GM18870 (cell line): ENCODE measurements around the gene TRIM24.
"Not testable (repeated sequence)": the region's sequence is repeated elsewhere in the genome, so short reads cannot be mapped to it uniquely, and the experiment has no call there.

Experiments used
- ATAC-seq: cut with Tn5 transposase; IDR thresholded peaks from one replicate; pipeline ENCODE4 v1.9.1; 2021; ENCODE audit warnings: moderate library complexity; ENCODE audit not compliant: unreplicated experiment

The TRIM24 gene

DNA sequence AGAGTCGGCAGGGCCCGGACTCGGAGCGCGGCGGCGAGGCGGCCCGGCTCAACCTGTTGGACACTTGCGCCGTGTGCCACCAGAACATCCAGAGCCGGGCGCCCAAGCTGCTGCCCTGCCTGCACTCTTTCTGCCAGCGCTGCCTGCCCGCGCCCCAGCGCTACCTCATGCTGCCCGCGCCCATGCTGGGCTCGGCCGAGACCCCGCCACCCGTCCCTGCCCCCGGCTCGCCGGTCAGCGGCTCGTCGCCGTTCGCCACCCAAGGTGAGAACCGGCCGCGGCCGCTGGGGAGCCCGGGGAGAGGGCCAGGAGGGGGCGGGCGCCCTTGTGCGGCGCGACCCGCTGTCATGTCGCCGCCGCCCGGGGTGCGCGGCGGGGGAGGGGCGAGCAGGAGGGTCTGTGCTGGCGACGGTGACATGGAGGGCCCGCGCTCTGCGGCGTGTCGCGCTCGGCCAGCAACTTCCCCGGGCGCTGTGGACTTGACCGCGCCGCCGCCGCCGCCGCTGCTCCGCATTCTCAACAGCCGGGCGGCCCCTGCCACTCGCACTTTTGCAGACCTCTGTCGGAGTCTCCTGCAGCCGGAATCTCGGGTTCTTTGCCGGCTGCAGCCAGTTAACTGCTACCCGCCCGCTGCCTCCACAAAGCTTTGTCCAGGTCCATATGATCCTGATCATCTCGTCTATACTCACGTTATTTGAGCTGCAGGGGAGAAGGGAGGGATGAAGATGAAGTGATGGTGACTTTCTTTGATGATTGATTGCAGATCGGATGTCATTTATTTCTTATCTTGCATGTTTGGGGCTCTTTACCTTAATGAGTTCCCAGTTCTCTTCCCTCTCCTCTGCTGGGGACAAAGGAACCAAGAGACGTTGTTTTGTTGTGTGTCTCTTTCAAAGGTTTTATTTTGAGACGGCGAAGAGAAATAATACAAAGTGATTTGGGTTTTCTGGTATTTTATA lies 869 bp downstream of the TRIM24 start:
- ATAC-seq: peak; percentile 6

DNA sequence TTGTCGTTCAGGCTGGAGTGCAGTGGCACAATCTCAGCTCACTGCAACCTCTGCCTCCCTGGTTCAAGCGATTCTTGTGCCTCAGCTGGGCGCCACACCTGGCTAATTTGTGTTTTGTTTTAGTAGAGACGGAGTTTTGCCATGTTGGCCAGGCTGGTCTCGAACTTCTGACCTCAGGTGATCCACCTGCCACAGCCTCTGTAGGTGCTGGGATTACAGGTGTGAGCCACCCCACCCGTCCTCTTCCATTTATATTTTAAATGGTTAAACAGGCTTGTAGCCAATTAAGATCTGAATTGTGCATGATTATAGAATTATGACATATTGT lies 3.2 kb downstream of the TRIM24 start:
- ATAC-seq: not testable (repeated sequence)

DNA sequence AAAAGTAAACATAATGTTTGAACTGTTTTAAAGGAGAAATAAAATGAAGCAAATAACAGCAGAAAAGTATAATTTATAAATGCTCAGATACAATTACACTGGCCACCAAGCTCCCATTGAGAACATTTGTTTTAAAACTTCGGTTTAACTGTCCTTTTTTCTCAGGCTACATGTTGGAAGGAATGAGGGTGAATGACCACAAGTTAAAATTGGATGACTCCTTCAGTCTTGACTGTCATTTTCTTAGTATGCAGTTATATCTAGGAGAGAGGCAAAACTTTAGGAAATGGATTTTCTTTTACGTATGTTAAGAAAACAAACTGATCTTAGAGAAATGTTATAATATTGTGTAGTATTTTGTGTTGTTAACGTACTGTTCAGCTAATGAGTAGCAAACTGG lies 5.0 kb downstream of the TRIM24 start:
- ATAC-seq: no peak

DNA sequence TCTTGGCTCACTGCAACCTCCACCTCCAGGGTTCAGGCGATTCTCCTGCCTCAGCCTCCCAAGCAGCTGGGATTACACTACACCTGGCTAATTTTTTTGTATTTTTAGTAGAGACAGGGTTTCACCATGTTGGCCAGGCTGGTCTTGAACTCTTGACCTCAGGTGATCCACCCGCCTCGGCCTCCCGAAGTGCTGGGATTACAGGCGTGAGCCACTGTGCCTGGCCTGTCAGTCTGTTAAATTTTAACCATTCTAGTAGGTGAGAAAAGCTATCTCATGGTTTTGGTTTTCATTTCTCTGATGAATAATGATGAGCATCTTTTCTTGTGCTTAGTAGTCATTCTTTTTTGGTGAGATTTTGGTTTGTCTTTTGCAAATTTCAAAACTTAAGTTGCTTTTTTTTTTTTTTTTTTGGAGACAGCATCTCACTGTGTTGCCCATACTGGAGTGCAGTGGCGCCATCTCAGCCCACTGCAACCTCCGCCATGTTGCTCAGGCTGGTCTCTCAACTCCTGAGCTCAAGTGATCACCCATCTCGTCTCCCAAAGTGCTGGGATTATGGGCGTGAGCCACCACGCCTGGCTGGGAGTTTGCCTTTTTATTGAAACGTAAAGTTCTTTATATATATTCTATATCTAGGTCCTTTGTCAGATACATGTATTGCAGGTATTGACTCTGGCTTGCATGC lies 6.2 kb downstream of the TRIM24 start:
- ATAC-seq: peak; percentile 87

DNA sequence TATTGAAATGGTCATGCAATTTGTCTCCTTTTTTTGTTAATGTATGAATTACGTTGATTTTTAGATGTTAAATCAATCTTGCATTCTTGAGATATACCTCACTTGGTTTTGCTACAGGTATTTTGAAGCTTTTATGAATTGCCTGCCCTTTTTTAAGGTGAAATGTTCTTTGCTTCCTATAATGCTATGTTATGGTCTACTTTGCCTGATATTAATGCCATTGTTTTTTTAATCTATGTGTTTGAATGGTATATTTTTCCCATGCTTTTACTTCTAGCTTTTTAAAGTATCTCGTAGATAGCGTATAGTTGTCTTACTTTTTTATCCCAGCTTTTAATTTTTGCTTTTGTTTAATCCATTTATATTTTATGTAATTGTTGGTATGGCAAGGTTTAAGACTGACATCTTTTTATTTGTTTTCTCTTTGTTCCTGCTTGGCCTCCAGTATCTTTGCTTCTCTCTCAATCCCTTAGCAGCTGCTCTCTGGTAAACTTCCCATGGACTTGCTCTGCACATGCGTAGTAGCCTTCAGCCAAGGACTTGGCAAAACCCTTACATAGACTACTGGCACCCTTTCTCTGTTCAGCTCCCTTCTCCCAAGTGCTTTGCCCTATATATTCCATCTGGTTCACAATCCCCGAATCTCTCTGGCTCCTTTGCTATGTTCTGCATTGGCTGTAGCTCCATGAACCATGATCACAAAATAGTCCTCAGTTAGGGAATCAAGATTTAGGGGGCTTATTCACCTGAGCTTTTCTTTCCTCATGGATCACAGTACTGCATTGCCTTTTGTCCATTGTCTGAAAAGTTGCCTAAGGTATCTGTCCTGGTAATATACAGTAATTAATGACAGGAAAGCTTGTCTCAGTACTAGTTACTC lies 8.4 kb downstream of the TRIM24 start:
- no peak for ATAC-seq

DNA sequence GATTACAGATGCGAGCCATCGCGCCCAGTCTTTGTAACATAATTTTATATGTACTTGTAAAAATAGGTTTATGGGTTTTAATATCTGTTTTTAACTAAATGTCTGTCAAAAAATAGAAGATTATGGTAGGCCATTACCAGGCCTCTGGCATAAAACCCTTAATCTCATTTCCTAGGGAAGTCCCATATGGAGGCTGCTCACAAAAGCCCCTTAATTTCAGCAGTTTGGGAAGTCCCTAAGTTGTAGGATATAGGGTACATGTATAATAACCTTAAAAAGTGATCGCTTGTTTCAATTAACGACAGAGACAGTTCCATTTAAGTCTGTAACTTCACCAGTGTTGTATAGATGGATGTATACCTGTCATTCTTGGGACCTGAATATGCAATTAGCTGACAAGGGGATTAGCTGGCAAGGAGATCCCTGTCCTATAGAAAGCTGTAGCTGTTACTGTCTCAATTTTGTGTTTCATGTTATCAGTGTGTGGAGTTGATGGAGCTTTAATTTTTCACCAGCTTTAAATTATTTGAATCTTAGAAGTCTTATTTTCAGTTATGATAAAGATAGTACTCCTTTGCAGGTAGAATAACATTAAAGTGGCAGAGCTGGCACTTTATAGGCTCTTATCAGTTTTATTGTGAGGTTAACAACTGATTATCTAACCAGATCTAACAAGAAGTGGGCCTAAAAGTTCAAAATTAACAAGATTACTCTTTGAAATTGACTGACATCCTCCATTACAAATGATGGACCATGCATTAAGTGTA lies 10.5 kb downstream of the TRIM24 start:
- ATAC-seq: no peak

DNA sequence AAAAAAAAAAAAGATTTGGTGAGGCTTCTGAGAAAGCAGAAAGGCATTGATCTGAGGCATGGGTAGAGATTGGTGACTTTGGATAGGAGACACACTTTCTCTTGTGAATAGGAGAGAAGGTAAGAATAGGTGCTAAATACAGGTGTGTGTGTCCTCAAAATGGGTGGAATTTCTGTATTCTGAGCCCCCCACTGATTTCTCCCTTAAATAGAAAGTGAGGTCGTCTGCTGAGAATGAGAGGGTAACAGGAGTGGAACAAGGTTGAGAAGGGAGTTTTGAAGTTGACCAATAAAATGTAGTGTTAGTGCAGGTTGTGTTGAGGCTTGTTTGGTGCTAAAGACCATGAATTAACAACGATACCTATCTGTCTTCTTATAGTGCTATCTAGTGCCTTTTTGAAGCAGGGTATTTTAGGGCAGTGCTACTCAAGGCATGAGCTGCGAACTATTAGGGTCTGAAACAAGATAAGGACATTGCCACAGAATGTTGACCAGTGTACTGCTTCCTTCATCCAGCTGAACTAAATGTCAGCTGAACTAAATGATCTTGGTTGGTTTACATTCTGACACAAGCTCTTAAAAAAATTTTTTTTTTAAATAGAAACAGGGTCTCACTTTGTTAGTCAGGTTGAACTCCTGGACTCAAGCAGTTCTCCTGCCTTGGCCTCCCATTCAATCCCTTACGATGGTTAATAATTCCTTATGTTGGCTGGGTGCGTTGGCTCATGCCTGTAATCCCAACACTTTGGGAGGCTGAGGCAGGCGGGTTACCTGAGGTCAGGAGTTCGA lies 12.4 kb downstream of the TRIM24 start:
- ATAC-seq: no peak

DNA sequence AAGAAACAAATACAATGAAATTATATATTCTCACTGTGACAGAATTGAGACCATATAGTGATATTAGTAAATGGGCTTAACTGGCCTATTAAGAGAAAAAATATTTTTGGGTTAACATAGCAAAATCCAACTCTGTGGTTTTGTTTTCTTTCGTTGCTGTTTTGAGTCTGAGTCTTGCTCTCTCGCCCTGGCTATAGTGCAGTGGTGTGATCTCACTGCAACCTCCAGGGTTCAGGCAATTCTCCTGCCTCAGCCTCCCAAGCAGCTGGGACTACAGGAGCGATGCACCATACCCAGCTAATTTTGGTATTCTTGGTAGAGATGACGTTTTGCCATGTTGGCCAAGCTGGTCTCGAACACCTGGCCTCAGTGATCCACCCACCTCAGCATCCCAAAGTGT lies 15.3 kb downstream of the TRIM24 start:
- ATAC-seq: no peak

DNA sequence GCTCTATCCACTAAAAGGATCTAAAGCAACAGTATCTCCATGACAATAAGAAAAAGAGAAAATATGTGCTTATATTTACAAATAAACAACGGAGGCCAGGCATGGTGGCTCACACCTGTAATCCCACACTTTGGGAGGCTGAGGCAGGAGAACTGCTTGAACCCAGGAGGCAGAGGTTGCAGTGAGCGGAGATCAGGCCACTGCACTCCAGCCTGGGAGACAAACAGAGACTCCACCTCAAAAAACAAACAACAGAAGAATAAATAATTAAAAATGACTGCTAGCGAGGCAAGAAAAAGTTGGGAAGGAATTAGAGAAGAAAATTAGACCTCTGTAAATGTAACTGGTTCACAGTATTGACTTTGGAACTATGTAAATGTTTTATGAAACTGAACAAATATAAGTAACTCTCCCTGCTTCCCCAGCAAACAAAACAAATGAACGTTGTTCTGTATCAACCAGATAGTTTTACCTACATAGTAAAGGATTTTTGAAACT lies 17.1 kb downstream of the TRIM24 start:
- ATAC-seq: no peak

DNA sequence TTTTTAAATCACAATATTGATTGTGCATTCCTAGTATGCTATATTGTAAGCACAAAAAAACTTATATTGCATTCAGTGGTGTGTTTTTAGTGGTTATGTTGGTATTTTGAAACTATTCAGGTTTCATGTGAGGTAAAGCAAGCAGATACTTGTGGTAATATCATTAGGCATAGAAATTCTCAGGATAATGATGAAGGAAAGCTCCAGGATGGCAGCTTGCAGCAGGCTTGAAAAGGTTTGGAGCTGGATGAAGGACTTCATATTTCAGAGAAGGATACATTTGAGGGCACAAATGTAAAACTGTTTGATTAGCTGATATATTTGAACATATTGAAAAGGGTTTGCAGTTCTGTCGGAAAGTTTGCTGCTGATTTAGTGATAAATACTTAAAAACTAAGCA lies 17.5 kb downstream of the TRIM24 start:
- no peak for ATAC-seq

DNA sequence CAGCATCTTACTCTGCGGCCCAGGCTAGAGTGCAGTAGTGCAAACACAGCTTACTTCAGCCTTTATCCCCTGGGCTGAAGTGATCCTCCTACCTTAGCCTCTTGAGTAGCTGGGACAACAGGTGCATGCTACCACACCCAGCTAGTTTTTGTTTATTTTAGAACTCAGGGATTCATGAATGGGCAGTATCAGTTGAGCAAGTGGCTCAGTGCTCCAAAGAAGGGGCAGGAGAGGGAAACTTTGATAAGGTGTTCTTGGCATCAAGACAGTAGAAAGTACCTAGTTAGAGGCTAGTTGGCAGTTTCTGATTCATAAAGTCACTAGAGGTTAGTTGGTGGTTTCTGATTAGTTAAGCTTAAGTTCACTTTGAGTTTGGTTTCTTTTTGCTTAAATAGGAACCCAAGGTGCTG lies 18.4 kb downstream of the TRIM24 start:
- ATAC-seq: peak; percentile 81

DNA sequence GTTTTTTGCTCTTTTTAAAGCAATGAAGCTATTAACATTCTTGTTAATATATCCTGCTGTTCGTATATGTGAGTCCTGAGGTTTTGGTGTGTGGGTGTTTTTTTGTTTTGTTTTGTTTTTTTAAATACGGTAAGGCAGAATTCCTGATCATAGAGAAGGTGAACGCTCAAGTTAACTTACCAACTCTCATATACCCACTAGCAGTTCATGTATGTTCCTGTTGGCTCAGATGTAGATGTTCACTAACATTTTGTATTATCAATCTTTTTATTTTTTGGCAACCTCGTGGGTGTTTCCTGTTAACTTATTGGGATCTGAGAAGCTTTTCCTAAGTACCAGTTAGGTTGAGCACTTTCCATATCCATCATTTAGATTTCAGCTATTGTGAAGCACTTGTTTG lies 20.5 kb downstream of the TRIM24 start:
- ATAC-seq: no peak

DNA sequence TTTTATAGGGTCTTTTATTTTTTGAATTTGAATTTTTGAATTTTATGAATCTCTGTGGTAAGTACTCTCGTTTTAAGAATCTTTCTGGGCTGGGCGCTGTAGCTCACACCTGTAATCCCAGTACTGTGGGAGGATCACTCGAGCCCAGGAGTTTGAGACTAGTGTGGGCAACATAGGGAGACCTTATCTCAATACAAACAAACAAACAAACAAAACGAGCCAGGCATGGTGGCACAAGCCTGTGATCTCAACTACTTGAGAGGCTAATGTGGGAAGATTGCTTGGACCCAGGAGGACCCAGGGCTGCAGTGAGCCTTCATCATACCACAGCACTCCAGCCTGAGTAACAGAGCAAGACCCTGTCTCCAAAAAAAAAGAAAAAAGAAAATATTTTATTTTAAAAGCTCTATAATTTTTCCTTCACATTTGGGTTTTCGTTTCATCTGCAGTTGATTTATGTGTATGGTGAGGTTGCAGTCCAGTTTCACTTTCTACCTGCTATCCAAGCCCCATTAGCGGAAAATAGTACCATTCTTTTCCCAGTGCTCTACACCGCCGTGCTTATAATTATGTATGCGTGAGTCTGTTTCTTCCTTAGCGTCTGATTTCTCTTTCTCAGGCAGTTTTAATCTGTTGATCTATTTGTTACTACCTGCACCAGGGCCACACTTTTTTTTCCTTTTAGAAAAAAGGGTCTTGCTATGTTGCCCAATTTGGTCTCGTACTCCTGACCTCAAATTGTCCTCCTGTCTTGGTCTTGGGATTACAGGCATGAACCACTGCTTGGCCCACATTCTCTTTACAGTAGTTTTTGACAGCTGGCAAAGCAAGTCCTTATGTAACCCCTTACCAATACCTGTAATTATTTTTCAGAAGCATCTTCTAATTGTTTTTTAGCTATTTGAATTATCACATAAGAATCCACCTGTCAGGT lies 21.7 kb downstream of the TRIM24 start:
- no peak for ATAC-seq

DNA sequence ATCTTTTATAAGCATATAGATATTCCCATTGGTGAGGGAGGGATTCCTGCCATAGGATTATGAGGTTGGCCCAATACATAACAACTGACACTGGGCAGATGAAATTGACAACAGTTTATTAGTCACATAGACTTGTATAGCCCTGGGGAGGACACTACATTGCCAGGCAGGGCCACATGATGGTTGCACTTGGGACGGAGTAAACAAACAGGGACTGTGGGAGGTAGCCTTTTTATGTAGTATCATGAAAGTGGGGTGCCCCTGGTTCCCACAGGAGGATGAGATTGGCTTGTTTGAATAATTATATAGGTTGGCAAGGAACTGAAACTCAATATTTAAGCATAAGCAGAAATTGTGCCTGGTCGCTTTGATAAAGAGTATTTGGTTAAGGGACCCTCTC lies 23.5 kb downstream of the TRIM24 start:
- no peak for ATAC-seq

DNA sequence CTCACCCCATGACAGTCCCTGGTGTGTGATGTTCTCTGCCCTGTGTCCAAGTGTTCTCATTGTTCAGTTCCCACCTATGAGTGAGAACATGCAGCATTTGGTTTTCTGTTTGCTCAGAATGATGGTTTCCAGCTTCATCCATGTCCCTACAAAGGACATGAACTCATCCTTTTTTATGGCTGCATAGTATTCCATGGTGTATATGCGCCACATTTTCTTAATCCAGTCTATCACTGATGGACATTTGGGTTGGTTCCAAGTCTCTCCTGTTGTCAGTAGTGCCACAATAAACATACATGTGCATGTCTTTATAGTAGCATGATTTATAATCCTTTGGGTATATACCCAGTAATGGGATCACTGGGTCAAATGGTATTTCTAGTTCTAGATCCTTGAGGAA lies 25.4 kb downstream of the TRIM24 start:
- not testable (repeated sequence) for ATAC-seq

DNA sequence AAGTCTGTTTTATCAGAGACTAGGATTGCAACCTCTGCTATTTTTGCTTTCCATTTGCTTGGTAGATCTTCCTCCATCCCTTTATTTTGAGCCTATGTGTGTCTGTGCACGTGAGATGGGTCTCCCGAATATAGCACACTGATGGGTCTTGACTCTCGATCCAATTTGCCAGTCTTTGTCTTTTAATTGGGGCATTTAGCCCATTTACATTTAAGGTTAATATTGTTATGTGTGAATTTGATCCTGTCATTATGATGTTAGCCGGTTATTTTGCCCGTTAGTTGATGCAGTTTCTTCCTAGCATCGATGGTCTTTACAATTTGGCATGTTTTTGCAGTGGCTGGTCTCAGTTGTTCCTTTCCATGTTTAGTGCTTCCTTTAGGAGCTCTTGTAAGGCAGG lies 29.1 kb downstream of the TRIM24 start:
- ATAC-seq: not testable (repeated sequence)

DNA sequence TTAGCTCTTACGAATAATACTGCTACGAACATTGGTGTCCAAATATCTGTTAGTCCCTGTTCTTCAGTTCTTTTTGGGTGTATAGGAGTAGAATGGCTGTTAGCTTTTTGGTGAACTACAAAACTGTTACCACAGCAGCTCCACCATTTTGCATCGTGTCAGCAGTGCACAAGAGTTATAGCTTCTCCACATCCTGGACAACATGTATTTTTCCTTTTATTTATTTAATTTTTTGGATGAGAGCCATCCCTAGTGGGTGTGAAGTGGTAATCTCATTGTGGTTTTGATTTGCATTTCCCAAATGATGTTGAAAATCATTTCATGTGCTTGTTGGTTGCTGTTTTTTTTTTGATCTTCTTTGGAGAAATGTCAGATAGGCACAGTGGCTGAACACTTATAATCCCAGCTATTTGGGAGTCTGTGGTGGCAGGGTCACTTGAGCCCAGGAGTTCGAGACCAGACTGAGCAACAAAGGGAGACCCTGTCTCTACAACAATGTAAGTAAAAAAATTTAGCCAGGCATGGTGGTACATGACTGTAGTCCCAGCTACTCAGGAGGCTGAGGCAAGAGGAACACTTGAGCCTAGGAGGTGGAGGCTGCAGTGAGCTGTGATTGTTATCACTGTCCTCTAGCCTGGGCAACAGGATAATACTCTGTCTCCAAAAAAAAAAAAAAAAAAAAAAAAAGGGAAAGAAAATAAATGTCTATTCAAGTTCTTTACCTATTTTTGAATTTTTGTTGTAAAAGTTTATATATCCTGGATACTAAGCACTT lies 31.7 kb downstream of the TRIM24 start:
- ATAC-seq: no peak

DNA sequence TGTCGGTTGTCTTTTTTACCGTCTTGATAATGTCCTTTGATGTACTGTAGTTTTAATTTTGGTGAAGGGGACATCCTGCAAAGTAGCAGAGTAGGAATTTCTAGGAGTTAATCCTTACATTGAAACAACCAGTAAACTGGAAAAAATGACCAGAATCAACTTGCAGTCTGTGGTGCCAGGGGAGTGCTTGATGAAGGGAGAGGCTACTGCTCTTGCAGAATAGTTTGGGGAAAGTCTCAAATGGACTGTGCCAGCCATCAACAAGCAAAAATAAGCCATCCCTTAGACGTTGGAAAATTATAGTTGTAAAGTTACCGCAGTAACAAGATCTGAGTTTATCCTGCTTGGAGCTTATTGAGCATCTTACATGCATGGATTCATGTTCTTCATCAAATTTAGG lies 32.4 kb downstream of the TRIM24 start:
- no peak for ATAC-seq
